Calu3 (cell line): ENCODE measurements around the gene KCNQ5. TPM values are rescaled to one million over a fixed set of nuclear protein-coding genes. Genes with fewer than 3 reads are reported as not detected.
"Not testable (repeated sequence)": the region's sequence is repeated elsewhere in the genome, so short reads cannot be mapped to it uniquely, and the experiment has no call there.

Experiments used
- BruUV-seq: library from RNA; stranded (reverse); fragments of 400-500 nt; replicated peaks from 2 replicates; lab custom pipeline; 2021; lab: Mats Ljungman, UMichigan
- CTCF ChIA-PET: fragments of 300-600 bp; sonication (Branson Sonifier 250); formaldehyde crosslinking; loops from one replicate; lab custom pipeline; 2022; ENCODE audit warnings: antibody characterized with exemption; lab: Charles Lee
- DNase-seq: peaks from one replicate; pipeline ENCODE4 v3.0.0; 2022
- H3K27ac Mint-ChIP-seq: one replicate; pipeline ENCODE4 v1.8.0; 2022; ENCODE audit warnings: mixed read lengths; ENCODE audit not compliant: unreplicated experiment
- H3K27me3 Mint-ChIP-seq: one replicate; pipeline ENCODE4 v1.8.0; 2022; ENCODE audit warnings: mixed read lengths; ENCODE audit not compliant: unreplicated experiment
- H3K36me3 Mint-ChIP-seq: one replicate; pipeline ENCODE4 v1.8.0; 2022; ENCODE audit warnings: mild to moderate bottlenecking, moderate library complexity, mixed read lengths; ENCODE audit not compliant: insufficient read depth, unreplicated experiment
- H3K4me1 Mint-ChIP-seq: one replicate; pipeline ENCODE4 v1.8.0; 2022; ENCODE audit warnings: mild to moderate bottlenecking, low read depth, mixed read lengths; ENCODE audit not compliant: unreplicated experiment
- H3K4me3 Mint-ChIP-seq: one replicate; pipeline ENCODE4 v1.8.0; 2022; ENCODE audit warnings: mild to moderate bottlenecking, low read depth, moderate library complexity, mixed read lengths; ENCODE audit not compliant: unreplicated experiment
- H3K9me3 Mint-ChIP-seq: one replicate; pipeline ENCODE4 v1.8.0; 2022; ENCODE audit warnings: low read depth, mixed read lengths; ENCODE audit not compliant: unreplicated experiment
- CTCF ChIP-seq: fragments of 200-600 bp; IDR thresholded peaks from one replicate; pipeline ENCODE4 v1.8.0; 2022; ENCODE audit warnings: antibody characterized with exemption; ENCODE audit not compliant: unreplicated experiment
- intact Hi-C: fragments of 100-400 bp; cut with micrococcal nuclease; formaldehyde crosslinking; loops from one replicate; pipeline ENCODE4 v1.10.0; 2022; ENCODE audit not compliant: unreplicated experiment
- total RNA-seq: library from RNA; stranded (reverse); gene quantifications from 2 replicates; pipeline ENCODE4 v1.2.3, GENCODE V29; 2022

KCNQ5 gene
- total RNA-seq, 1 experiment from 2014 or later = not detected

- DNase-seq = no peak
- intact Hi-C loops = no loop called here
- no peak for TF ChIP-seq CTCF
- Mint-ChIP-seq H3K36me3 (no peaks in the 10 kb centered on the region), H3K9me3 (peaks cover 3% of the 10 kb centered on the region), H3K4me3 (no peak overlapping the region), H3K27ac (no peak overlapping the region), H3K27me3 (no peaks in the 10 kb centered on the region), H3K4me1 (no peaks in the 10 kb centered on the region)
- BruUV-seq = no TSS peak
- CTCF ChIA-PET = interaction anchor here (0.6 kb wide), 1 partner anchor 147 kb away, joined by 3 read pairs; no protein-coding TSS in a partner anchor
Observed at GRCh38 chr6:72894091-72894490, 272.2 kb downstream of the KCNQ5 start.

- H3K9me3 Mint-ChIP-seq, H3K4me3 Mint-ChIP-seq, H3K27ac Mint-ChIP-seq, H3K27me3 Mint-ChIP-seq, BruUV-seq, H3K36me3 Mint-ChIP-seq, CTCF ChIA-PET, H3K4me1 Mint-ChIP-seq, DNase-seq, intact Hi-C loops: not testable (repeated sequence)
Observed at GRCh38 chr6:72898313-72898712, 276.4 kb downstream of the KCNQ5 start.

- Mint-ChIP-seq H3K27me3 (no peaks in the 10 kb centered on the region), H3K4me3 (no peak overlapping the region), H3K4me1 (no peaks in the 10 kb centered on the region), H3K9me3 (no peaks in the 10 kb centered on the region), H3K36me3 (no peaks in the 10 kb centered on the region), H3K27ac (no peak overlapping the region)
- intact Hi-C loops = no loop called here
- no peak for DNase-seq
- BruUV-seq = no TSS peak
- CTCF ChIA-PET = no interaction called here
- TF ChIP-seq CTCF = no peak
Observed at GRCh38 chr6:72905705-72906478, 284.0 kb downstream of the KCNQ5 start.

- Mint-ChIP-seq H3K27ac (no peak overlapping the region), H3K9me3 (no peaks in the 10 kb centered on the region), H3K4me1 (peaks cover 9% of the 10 kb centered on the region), H3K4me3 (no peak overlapping the region), H3K27me3 (no peaks in the 10 kb centered on the region), H3K36me3 (no peaks in the 10 kb centered on the region)
- CTCF ChIA-PET = no interaction called here
- DNase-seq = no peak
- TF ChIP-seq CTCF = no peak
- BruUV-seq = no TSS peak
- intact Hi-C loops = no loop called here
Observed at GRCh38 chr6:72911463-72912155, 289.7 kb downstream of the KCNQ5 start.

GRCh38 chr6:72913797-72914196, 291.9 kb downstream of the KCNQ5 start:
- no peak for DNase-seq
- BruUV-seq = no TSS peak
- Mint-ChIP-seq H3K4me1 (peaks cover 9% of the 10 kb centered on the region), H3K36me3 (no peaks in the 10 kb centered on the region), H3K9me3 (no peaks in the 10 kb centered on the region), H3K4me3 (no peak overlapping the region), H3K27me3 (no peaks in the 10 kb centered on the region), H3K27ac (no peak overlapping the region)
- CTCF ChIA-PET = no interaction called here
- intact Hi-C loops = no loop called here
- no peak for TF ChIP-seq CTCF
